ENCODE results near the gene PPP1R37.

Gene PPP1R37

DNA sequence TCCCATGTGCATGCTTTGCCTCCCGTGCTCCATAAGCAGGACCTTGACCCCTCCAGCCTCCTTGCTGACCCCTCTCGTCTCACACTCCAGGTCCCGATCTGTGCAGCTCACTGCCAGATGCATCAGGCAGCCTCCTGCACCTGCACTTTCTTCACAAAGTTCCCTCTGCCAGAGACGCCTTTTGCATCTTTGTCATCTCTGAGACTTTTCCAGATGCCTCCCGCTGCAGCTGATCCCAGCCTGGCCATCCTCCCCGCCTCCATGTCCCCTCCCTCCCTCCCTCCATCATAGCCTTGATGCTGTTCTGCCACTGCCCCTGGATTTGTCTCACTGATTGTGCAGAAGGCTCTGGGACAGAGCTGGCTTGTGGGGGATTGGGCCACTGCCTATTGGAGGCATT lies 29.9 kb downstream of the PPP1R37 start:
- ChIA-PET POLR2A (interaction anchor here (0.9 kb wide), 1 partner anchor 24 kb away, joined by 7 read pairs; no protein-coding TSS in a partner anchor), CTCF (interaction anchor here (1.6 to 3.9 kb wide), 2 partner anchors 9 to 63 kb away, joined by 4 to 12 read pairs; no protein-coding TSS in a partner anchor)
- DNase-seq (ENCODE audit: extremely low spot score) = no peak
- TF ChIP-seq, protein P1, sequence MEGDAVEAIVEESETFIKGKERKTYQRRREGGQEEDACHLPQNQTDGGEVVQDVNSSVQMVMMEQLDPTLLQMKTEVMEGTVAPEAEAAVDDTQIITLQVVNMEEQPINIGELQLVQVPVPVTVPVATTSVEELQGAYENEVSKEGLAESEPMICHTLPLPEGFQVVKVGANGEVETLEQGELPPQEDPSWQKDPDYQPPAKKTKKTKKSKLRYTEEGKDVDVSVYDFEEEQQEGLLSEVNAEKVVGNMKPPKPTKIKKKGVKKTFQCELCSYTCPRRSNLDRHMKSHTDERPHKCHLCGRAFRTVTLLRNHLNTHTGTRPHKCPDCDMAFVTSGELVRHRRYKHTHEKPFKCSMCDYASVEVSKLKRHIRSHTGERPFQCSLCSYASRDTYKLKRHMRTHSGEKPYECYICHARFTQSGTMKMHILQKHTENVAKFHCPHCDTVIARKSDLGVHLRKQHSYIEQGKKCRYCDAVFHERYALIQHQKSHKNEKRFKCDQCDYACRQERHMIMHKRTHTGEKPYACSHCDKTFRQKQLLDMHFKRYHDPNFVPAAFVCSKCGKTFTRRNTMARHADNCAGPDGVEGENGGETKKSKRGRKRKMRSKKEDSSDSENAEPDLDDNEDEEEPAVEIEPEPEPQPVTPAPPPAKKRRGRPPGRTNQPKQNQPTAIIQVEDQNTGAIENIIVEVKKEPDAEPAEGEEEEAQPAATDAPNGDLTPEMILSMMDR (IDR thresholded peaks at IDR 0.05; ENCODE audit: control extremely low read depth, extremely low read depth, low read depth, missing control alignments) = no peak

DNA sequence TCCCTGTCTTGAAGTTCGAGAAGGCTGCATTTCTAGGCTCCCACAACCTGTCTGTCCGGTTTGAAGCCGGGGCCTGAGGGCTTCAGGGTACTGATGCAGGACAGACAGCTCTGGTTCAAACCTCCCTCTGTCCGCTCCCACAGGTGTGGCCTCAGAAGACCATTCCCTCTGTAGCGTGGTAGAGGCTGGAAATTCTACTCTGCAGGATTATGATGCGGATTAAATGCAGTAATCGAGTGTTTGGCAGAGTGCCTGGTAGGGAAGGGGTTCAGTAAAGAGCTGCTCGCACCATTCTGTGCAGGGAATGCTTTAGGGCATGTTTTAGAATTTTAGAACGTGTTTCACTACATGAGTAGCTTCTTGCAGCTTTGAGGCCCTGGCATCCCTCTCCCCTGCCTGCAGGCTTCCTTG lies 30.5 kb downstream of the PPP1R37 start:
- no peak for DNase-seq (ENCODE audit: extremely low spot score)

DNA sequence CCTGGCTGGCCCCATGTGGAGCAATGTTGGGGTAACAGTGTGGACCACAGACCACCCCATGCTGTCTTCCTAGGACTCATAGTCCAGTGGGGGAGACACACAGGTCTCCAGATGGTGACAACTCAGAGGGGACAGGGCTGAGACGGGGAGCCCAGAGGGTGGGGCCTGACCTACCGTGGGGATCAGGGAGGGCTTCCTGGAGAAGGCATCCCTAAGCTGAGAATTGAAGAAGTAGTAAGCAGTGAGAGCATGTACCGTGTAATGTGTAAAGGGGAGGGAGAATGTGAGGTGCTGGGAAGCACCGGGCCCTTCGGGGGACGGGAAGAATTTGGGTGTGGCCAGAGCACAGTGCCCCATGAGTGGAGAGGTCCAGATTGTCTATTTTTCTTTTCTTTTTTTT lies 31.0 kb downstream of the PPP1R37 start:
- DNase-seq (ENCODE audit: extremely low spot score) = no peak
- TF ChIP-seq, protein P1 (IDR thresholded peaks at IDR 0.05; ENCODE audit: control extremely low read depth, extremely low read depth, low read depth, missing control alignments) = no peak
- ChIA-PET POLR2A (no interaction called here), CTCF (interaction anchor here (1.1 to 3.8 kb wide), 4 partner anchors 12 to 125 kb away, joined by 3 to 44 read pairs (median 4); partner anchors contain the start of gene BLOC1S3)

More for the DNA sequence above, 30.5 kb downstream of the PPP1R37 start:
- ChIA-PET CTCF (interaction anchor here (1.2 to 3.9 kb wide), 3 partner anchors 9 to 64 kb away, joined by 3 to 12 read pairs (median 4); partner anchors contain the start of gene BLOC1S3), POLR2A (interaction anchor here (0.9 kb wide), 1 partner anchor 24 kb away, joined by 7 read pairs; no protein-coding TSS in a partner anchor)
- TF ChIP-seq, protein P1 (IDR thresholded peaks at IDR 0.05; ENCODE audit: control extremely low read depth, extremely low read depth, low read depth, missing control alignments) = no peak

DNA sequence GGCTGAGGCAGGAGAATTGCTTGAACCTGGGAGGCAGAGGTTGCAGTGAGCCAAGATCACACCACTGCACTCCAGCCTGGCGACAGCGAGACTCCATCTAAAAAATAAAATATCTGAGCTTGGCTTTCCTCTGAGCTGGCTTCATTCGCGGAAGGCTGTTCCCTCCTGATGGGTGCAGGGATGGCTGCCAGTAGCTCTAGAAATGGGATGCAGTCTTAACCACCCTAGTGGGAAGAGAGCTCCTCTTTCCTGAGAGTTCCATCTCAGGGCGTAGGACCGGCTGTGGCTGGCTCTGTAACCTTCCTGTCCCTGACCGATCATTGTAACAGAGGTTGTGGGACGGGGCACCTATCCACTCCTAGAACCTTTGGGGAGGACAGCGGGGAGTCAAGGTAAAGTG lies 32.4 kb downstream of the PPP1R37 start:
- CTCF ChIA-PET = interaction anchor here (0.6 to 3.8 kb wide), 19 partner anchors 8 to 213 kb away, joined by 3 to 44 read pairs (median 4); partner anchors contain the start of genes PPP1R37 and TRAPPC6A
- POLR2A ChIA-PET = no interaction called here
- no peak for DNase-seq (ENCODE audit: extremely low spot score)
- TF ChIP-seq, protein P1 (IDR thresholded peaks at IDR 0.05; ENCODE audit: control extremely low read depth, extremely low read depth, low read depth, missing control alignments) = no peak

DNA sequence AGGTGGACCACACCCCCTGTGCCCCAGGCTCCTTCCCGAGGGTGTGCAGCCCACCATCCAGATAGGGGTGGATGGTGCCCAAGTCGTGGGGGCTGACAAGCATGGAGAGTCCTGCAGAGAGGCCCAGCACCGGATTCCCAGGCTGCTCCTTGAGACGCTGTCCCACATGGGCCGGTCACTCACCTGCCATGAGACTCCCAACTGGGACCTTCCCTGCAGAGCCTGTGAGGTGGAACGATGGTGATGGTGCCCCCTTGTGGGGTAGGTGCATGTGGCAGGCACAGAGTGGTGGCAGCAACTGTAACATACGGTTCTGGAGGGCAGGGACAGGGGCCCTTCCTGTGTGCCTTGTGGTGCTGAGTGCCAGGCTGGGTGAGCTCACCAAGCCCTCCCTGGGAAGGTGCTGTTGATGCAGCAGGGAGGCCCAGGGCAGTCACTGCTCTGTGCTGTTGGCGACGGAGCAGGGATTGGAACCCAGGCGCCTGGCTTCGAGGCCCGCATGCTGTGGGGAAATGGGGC lies 33.1 kb downstream of the PPP1R37 start:
- peak; percentile 74 for DNase-seq (ENCODE audit: extremely low spot score)
- ChIA-PET CTCF (interaction anchor here (0.6 to 3.8 kb wide), 16 partner anchors 9 to 214 kb away, joined by 3 to 44 read pairs (median 4); partner anchors contain the start of genes KLC3, PPP1R37 and TRAPPC6A), POLR2A (no interaction called here)
- TF ChIP-seq, protein P1 (IDR thresholded peaks at IDR 0.05; ENCODE audit: control extremely low read depth, extremely low read depth, low read depth, missing control alignments) = peak; percentile 83

DNA sequence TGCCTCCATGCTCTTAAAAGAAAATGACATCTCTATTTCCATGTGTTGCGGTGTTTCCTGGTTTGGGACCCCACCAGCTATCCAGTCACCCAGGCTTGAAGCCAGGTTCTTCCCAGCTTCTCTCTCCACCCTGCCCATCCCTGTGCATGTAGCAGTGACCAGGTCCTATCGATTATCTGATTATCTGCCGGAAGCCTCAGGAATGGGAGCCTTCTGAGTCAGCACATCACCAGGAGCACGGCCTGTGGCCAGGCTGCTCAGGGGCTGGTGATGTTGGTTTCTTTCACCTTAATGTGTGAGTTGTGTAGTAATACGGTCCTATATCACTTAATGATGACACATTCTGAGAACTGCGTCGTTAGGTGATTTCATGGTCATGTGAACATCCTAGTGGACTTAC lies 33.7 kb downstream of the PPP1R37 start:
- ChIA-PET CTCF (interaction anchor here (0.7 to 3.8 kb wide), 12 partner anchors 9 to 213 kb away, joined by 3 to 44 read pairs (median 8); partner anchors contain the start of genes KLC3 and PPP1R37), POLR2A (no interaction called here)
- TF ChIP-seq, protein P1 (IDR thresholded peaks at IDR 0.05; ENCODE audit: control extremely low read depth, extremely low read depth, low read depth, missing control alignments) = no peak
- no peak for DNase-seq (ENCODE audit: extremely low spot score)

Measured in GM10248 (cell line).